H54 (cell line): ENCODE results near the gene CDC42EP2.
"Not testable (repeated sequence)": the region's sequence is repeated elsewhere in the genome, so short reads cannot be mapped to it uniquely, and the experiment has no call there.

ENCODE experiments used
- DNase-seq: peaks from one replicate; pipeline ENCODE4 v3.0.0; 2011; ENCODE audit warnings: low spot score, mixed read lengths; ENCODE audit not compliant: insufficient read length
- FAIRE-seq: peaks from 3 replicates; lab custom pipeline; 2011; peaks lifted over from hg19 to GRCh38; lab: Jason Lieb, UNC
- POLR2A ChIP-seq: IDR thresholded peaks from 2 replicates; pipeline ENCODE4 v1.6.1; 2011; ENCODE audit warnings: low read depth, mild to moderate bottlenecking, low read length

The CDC42EP2 gene

GRCh38 chr11:65320386-65321075 is 5.9 kb downstream of the CDC42EP2 start:
- FAIRE-seq = no peak
- no peak for TF ChIP-seq POLR2A
- no peak for DNase-seq

- DNase-seq = no peak
- TF ChIP-seq POLR2A = no peak
- no peak for FAIRE-seq
Measured at GRCh38 chr11:65321076-65321475, 6.4 kb downstream of the CDC42EP2 start.

- TF ChIP-seq POLR2A = no peak
- FAIRE-seq (no peak), DNase-seq (no peak)
Measured at GRCh38 chr11:65321828-65322485, 7.3 kb downstream of the CDC42EP2 start.

- FAIRE-seq = no peak
- no peak for TF ChIP-seq POLR2A
- no peak for DNase-seq
Measured at GRCh38 chr11:65323813-65324212, 9.1 kb downstream of the CDC42EP2 start.

- TF ChIP-seq POLR2A = no peak
- FAIRE-seq (no peak), DNase-seq (no peak)
Measured at GRCh38 chr11:65325435-65325834, 10.8 kb downstream of the CDC42EP2 start.

- DNase-seq (no peak), FAIRE-seq (no peak)
- no peak for TF ChIP-seq POLR2A
Measured at GRCh38 chr11:65327021-65327420, 12.4 kb downstream of the CDC42EP2 start.

GRCh38 chr11:65329478-65329877 is 14.8 kb downstream of the CDC42EP2 start:
- no peak for TF ChIP-seq POLR2A
- FAIRE-seq = no peak
- no peak for DNase-seq

- TF ChIP-seq POLR2A = no peak
- FAIRE-seq (no peak), DNase-seq (no peak)
Measured at GRCh38 chr11:65329944-65330403, 15.3 kb downstream of the CDC42EP2 start.

GRCh38 chr11:65330544-65330943 is 15.9 kb downstream of the CDC42EP2 start:
- TF ChIP-seq POLR2A = no peak

GRCh38 chr11:65332591-65332990 is 17.9 kb downstream of the CDC42EP2 start:
- FAIRE-seq, DNase-seq: not testable (repeated sequence)

More at GRCh38 chr11:65330544-65330943, 15.9 kb downstream of the CDC42EP2 start:
- FAIRE-seq (no peak), DNase-seq (no peak)

GRCh38 chr11:65334696-65335295 is 20.1 kb downstream of the CDC42EP2 start:
- FAIRE-seq (no peak), DNase-seq (no peak)
- TF ChIP-seq POLR2A = no peak

GRCh38 chr11:65338676-65339075 is 24.0 kb downstream of the CDC42EP2 start:
- DNase-seq (no peak), FAIRE-seq (no peak)
- no peak for TF ChIP-seq POLR2A

- no peak for DNase-seq
- FAIRE-seq = no peak
- TF ChIP-seq POLR2A = no peak
Measured at GRCh38 chr11:65340226-65340625, 25.6 kb downstream of the CDC42EP2 start.

- TF ChIP-seq POLR2A = no peak
- FAIRE-seq (no peak), DNase-seq (no peak)
Measured at GRCh38 chr11:65341856-65342255, 27.2 kb downstream of the CDC42EP2 start.

- DNase-seq (no peak), FAIRE-seq (no peak)
- TF ChIP-seq POLR2A = no peak
Measured at GRCh38 chr11:65351511-65351910, 36.8 kb downstream of the CDC42EP2 start.
